Kasumi-1 (cell line): Measurements from ENCODE around the gene PTPRCAP.
A peak's percentile ranks its signal among the peaks of the same experiment; 100 is the strongest.
"Not testable (repeated sequence)": the region's sequence is repeated elsewhere in the genome, so short reads cannot be mapped to it uniquely, and the experiment has no call there.

Source experiments
- DNase-seq, 2 experiments: peaks; one replicate each; lab custom pipeline; 2025; lab: John Stamatoyannopoulos, UW

PTPRCAP gene

DNA sequence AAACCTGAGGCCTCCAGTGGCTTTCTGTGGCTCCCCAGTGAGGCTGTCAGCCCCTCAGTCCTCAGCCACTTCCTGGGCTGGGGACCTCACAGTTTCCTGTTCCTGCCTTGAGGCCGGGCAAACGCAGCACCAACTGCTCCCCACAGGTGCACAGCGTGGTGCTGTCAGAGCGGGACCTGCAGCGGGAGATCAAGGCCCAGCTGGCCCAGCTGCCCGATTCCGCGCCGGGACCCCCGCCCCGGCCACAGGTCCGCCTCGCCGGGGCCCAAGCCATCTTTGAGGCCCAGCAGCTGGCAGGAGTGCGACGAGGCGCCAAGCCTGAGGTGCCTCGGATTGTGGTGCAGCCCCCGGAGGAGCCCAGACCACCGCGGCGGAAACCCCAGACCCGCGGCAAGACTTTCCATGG is 28.2 kb downstream of the PTPRCAP start:
- DNase-seq: peak; percentile 78 to 85

DNA sequence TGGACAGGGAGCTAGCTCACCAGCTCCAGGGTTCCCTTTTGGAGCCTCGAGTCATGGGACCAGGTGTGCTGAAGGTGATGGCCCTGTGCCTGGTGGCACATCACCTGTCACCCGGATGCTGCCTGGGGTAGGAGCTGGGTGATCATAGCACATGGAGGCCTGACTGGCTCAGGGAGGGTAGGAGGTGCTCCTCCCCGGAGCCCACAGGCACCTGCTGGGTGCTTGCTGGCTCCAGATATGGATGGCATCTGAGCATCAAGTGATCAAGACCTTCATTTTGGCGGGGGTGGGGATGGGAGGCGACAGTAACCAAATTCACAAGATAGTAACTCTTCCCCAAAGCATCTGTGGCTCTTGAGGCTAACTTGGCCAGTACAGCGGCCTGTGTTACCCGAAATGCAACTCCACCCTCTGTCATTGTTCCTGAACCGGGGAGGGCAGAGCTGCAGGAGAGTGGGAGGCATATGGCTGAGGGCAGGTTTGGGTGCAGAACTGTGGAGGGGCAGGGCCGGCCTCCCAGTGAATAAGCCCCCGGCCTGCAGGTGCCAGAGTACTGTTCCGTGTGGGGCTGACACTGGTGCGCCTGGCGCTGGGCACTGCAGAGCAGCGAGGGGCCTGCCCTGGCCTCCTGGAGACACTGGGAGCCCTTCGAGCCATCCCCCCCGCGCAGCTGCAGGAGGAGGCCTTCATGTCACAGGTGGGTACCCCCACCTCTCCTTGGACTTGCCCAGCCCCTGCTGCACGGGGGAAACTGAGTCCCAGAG is 28.9 kb downstream of the PTPRCAP start:
- DNase-seq: no peak

DNA sequence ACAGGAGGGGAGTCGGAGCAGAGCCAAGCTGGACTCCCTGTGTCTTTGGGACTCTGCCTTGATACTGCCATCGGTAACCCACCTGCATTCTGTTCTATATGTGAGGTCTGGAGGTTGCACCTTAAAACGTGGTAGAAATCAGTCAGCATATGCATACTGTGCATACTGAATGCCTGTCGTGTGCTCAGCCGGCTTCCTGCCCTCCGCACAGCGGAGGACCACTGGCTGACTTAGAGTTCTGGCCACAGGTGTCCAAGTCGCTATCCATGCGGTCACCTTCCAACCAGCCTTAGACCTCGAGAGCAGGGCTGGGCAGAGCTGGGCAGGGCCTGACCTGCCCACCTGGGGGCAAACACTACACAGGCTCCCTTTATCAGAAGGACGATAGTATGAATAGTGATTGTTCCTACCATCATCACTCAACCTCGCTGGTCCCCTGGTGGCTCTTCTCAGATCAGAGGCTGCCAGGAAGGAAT is 29.8 kb downstream of the PTPRCAP start:
- no peak for DNase-seq

DNA sequence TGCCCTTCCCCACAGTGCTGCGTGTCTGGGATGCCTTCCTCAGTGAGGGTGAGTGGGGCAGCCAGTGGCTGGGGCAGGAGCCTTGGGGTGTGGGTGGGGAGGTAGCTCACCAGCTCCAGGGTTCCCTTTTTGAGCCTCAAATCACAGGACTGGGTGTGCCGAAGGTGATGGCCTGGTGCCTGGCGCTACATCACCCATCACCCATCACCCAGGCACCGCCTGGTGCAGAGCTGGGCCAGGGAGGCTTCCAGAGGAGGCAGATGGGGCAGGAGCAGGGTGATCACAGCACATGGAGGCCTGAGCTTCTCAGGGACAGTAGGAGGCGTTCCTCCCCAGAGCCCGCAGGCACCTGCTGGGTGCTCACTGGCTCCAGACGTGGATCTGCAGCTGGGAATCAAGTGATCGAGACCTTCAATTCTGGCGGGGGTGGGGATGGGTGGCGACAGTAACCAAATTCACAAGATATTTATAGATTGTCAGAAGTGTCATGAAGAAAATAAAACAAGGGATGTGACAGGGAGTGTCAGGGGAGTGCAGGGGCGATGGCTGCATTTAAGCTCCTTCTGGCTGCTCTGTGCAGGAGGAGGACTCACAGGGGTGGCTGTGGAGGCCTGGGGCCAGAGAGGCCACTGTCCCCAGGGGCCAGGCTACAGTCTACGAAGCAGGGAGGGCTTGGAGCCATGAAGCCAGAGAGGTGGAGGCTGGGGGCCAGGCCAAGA is 30.4 kb downstream of the PTPRCAP start:
- no peak for DNase-seq

DNA sequence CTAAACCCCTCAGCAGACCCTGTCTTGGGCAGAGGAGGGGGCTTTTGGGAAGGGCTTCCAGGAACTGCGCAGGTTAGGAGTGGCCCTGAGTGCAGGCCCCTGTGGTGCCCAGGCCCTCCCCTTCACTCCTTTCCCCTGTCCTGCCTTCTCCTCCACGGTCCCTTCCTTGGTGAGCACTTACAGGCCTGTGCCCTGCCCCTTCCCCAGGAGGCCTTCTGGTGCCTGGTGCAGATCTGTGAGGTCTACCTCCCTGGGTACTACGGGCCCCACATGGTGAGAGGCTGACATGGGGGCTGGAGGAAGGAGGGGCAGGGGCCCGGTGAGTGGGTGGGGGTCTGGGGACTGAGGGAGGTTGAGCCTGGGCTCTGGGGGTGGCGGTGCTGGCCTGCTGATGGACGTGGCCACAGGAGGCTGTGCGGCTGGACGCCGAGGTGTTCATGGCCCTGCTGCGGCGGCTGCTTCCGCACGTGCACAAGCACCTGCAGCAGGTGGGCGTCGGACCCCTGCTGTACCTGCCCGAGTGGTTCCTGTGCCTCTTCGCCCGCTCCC is 31.0 kb downstream of the PTPRCAP start:
- no peak for DNase-seq

DNA sequence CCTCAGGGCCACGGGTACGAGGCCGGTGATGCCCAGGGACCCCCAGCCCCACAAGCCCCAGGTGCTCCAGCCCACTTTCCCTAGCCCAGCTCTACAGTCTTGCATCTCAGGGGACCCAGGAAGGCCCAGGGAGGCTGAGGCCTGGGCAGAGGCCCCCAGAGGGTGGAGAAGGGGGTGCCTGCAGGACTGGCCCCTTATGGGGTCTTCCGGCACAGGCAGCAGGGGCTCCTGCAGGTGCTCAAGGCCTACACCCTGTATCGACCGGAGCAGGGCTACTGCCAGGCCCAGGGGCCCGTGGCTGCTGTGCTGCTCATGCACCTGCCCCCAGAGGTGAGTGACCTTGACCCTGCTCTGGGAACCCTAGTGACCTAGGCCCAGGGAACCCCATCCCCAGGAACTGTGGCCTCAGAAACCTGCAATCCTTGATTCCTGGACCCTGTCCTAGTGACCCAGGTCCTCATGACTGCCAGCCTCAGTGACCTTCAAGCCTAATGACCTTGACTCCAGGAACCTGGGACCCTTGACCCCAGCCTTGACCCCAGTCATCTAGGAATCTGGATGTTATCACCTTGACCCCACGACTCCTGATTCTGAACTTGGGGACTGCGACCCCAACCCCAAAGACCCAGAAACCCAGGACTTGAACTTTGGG is 31.7 kb downstream of the PTPRCAP start:
- no peak for DNase-seq

DNA sequence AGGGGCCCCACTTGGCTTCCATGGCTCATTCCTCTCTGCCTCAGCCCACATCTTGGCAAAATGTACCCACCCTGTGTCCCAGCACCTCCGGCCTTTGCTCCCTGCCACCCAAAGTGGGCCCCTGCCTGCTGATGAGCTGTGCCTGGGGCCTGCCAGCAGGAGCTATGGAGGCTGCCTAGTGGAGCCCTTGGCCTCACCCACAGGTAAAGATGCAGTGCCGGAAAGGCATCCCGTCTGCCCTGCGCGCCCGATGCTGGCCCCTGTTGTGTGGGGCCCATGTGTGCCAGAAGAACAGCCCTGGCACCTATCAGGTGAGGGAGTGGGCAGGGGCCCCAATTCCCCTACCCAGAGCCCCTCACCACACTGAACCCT is 32.3 kb downstream of the PTPRCAP start:
- DNase-seq: no peak

DNA sequence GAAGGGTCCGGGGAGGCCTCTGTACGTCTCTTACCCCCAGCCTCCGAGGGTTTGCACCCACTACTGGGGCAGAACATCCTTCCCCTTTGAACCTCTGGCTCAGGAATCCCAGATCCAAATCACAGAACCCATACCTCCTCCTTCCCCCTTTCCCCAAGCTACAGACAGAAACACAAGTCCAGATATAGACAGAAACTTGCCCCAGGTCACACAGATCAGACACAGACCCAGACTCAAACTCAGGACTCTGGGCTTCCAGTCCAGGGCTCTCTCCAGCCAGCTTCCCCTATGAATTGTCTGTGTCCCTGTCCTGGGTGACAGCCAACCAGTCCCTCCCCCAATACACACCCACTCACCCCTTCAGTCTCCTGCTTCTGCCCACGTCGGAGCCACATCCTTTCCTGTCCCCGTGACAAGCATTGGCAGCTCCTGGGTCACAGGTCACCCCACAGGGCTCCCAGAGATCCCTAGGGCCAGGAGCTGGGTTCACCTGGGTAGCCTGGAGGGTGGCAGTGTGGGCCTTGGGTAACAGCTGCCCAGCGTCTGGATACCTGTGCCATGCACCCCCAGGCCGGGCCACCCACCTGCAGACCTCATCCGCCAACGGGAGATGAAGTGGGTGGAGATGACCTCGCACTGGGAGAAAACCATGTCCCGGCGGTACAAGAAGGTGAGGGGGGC is 32.8 kb downstream of the PTPRCAP start:
- DNase-seq: no peak

DNA sequence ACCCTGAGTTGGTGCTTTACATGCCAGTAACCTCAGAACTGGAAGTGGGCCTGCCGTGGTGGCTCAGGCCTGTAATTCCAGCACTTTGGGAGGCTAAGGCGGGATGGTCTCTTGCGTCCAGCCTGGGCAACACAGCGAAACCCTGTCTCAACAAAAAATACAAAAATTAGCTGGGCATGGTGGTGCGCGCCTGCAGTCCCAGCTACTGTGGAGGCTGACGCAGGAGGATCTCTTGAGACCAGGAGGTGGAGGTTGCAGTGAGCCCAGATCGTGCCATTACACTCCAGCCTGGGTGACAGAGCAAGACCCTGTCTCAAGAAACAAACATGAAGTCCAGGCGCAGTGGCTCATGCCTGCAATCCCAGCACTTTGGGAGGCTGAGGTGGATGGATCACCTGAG is 34.4 kb downstream of the PTPRCAP start:
- DNase-seq: not testable (repeated sequence)

DNA sequence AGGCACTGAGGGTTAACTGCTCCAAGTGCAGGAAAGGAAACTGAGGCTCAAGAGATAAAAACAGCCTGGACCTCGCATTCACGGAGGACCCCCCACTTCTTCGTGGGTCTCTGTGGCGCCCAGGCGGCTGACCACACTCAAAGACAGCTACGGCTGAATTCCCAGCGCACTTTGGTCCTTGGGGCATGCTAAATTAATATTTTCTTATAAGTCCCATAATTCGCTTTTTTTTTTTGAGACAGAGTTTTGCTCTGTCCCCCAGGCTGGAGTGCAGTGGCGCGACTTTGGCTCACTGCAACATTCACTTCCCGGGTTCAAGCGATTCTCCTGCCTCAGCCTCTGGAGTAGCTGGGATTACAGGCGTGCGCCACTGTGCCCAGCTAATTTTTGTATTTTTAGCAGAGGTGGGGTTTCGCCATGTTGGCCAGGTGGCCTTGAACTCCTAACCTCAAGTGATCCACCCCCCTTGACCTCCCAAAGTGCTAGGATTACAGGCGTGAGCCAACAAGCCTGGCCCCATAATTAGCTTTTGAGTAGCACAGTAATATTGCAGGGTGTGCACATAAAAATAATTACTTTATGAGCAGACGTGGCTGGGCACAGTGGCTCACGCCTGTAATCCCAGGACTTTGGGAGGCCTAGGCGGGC is 35.2 kb downstream of the PTPRCAP start:
- DNase-seq: not testable (repeated sequence)

DNA sequence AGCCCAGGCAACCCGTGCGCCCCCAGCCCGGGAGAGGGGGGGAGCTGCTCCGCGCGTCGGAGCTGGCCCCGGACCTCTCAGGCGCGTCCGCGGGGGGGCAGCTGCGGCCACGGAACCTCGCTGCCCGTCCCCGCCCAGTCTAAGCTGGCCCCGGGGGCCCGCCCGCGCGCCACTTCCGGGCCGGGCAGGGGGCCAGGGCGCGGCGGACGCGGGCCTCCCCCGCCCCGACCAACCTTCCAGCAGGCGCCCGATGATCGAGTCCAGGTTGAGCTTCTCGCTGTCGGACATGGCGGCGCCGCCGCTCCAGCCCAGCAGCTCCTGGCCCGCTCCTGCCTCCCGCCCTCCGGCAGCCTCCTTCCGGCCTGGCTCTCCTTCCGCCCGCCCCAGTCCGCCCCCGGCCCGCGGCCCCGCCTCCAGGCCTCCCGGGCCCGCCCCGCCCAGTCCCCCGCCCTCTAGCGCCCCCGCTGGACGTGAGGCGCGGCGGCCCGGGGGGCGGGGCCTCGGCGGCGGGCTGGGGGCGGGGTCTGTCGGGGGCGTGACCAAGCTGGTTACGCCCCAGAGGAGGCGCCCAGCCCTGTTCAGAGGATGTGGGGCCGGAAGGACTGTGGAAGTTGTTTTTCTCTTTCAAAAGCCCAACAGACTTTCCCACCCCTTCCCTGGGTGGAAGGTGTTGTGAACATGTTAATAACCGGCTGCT is 35.8 kb downstream of the PTPRCAP start, which contains the start of gene PPP1CA:
TSS of gene PPP1CA (minus strand) at position 364 of the 697 bp plus-strand sequence. CDS start at position 288, 76 bp downstream.
- peak; percentile 87 to 95 for DNase-seq

DNA sequence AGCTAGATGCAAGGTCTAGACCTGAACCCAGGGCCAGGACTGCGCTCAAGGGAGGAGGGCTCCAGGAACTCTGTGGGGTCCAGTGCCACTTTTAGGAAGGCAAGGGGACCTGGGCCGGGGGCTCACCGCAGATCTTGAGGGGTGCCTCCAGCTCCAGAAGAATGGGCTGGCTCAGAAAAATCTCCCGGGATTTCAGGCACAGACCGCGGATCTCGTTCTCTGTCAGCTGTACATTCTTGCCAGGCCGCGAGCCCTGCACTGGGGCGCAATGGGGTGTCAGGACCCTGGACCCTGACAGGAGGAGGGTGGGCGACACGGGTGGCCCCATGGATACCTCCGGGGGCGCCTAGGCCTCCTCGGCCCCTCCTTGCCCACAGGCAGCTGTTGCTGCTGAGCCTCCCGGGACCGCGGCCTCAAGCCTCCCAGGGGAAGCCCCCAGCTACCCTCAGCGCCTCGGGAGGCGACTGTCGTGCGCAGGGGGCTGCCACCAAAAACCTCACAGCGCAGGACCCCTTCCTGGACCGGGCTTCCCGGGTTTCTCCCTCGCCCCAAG is 36.5 kb downstream of the PTPRCAP start:
- no peak for DNase-seq

DNA sequence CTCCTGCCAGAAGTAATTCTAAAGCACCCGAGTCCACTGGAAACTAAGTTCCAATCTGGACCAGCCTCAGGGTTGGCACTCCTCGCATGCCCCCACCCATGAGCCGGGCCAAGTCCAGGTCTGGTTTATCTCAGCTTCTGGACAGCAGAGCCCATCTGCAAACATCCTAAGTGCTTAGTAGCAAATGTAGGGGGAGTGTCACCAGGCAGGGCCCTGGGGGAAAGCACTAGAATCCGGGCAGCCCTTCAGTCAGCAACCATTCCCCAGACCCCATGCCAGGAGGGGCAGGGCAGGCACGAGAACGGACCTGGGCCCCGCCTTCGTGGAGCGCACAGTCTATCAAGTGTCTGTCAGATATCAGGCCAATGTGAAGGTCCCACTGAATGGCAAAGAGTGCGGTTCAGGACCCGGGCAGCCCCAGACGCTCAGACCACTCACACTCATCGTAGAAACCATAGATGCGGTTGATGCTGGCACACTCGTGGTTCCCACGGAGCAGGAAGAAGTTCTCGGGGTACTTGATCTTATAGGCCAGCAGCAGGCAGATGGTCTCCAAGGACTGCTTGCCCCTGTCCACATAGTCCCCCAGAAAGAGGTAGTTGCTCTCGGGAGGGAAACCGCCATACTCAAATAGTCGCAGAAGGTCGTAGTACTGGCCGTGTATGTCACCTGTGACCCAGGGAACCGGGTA is 37.1 kb downstream of the PTPRCAP start:
- DNase-seq: no peak

DNA sequence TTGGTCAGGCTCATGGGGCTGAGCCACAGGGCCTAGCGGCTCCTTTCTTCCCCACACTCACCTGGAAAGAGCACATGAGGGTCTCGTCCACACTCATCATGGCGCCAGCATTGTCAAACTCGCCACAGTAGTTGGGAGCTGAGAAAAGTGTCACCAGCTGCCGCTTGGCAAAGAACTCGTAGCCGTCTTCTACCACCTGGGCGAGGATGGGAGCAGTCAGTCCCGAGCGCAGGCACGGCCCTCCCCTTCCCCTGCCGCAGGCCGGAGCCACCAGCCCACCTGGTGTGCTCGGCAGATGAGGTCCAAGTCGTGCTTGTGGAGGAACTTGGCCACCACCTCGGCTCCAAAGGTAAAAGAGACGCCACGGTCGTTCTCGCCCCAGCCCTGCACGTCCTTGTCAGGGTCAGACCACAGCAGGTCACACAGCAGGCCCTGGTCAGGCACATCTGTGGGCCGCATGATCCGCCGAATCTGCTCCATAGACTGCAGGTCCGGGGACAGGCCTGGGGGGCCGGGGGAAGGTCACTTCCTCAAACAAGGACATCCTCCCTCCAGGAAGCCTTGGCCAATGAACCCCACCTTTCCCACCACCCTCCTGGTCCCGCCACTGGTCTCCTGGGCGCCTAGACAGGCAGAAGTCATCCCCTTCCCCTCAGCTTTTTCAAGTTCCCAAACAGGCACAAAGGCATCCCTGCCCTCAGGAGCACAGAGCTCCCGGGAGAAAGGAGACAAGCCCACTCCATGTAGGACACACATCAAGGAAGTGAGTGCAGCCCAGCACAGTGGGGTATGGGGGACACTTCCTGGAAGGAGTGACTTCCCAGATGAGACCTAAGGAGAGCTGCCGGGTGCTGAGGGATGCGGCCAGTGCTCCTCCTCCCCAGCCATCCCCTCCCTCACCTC is 38.6 kb downstream of the PTPRCAP start:
- DNase-seq: no peak

DNA sequence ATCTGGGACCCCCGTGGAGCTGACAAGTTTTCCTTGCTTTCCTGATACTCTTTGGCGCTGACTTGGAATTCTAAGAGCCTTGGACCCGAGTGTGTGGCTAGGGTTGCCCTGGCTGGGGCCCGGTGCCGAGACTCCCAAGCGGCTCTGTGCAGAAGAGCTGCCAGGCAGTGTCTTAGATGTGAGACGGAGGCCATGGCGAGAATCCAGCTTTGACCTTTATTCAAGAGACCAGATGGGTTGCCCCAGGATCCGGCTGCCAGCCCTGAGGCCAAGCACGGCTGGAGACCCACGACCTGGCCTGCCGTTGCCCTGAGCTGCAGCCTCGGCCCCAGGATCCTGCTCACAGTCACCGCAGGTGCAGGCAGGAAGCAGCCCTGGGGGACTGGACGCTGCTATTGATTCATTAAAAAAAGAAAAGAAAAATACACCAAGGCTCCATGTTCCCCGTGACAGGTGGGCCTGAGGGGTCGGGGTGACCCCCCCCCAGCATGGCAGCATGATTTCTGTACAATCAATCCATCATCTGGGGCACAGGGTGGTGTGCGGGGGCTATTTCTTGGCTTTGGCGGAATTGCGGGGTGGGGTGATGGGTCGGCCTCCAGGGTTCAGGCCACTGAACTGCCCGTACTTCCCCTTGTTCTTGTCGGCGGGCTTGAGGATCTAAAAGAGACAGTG is 39.4 kb downstream of the PTPRCAP start:
- DNase-seq: no peak

DNA sequence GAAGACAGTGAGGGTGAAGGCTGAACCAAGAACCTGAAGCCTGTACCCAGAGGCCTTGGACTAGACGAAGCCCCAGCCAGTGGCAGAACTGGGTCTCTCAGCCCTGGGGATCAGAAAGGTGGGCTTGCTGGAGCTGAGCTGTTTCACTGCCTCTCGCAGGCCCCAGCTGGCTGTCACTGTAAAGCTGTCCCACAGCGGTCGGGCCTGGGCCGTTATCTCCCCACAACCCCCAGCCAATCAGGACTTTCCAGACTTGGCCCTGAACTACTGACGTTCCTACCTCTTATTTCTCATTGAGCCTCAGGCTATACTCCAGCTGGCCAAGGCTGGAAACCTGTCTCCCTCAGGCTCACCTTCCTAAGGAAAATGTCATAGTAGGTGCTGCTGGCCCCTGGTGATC is 39.9 kb downstream of the PTPRCAP start:
- DNase-seq: no peak

DNA sequence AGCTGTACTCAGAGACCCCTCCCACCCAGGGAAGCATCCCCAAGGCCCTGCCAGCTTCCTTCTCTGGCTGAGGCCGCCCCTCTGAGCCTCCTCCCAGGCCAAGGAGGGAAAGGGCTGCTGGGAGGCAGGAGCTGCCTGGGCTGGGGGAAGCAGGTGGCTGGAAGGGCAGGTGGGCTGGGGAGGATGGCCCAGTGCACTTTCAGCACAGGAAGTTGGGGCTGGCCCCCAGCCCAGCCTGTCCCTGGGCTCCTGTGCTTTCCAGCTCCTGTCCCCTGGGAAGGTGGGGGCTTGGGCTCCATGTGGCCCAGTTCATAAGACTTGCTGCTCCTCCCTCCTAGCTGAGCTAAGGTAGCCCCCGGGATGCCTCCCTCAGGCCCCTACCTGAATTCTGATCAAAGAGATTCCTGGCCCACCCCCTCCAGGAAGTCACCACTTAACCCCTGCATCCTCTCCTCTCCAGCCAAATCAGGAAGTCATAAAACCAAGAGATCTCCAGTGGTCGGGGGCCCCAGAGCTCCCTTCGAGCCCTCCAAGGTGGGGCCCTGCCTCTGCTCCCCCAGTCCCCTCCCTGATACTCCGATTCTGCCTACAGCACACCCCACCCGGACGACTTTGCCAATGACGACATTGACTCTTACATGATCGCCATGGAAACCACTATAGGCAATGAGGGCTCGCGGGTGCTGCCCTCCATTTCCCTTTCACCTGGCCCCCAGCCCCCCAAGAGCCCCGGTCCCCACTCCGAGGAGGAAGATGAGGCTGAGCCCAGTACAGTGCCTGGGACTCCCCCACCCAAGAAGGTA is 40.7 kb downstream of the PTPRCAP start:
- DNase-seq: peak; percentile 55 to 58

DNA sequence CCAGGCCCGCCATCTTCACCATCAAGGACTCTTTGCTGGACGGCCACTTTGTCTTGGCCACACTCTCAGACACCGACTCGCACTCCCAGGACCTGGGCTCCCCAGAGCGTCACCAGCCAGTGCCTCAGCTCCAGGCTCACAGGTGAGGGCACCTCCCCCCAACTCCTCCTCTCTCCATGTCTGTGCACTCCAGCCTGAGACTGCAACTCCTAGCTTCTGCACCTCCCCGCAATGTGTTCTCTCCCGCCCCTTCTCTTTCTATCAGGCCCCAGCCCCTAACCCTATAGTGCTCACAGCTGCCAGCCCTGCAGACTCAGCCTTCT is 41.3 kb downstream of the PTPRCAP start:
- no peak for DNase-seq
